GM18861 (cell line): Measurements from ENCODE around the gene SMYD3.

Experiments used
- ATAC-seq: cut with Tn5 transposase; IDR thresholded peaks from one replicate; pipeline ENCODE4 v1.9.1; 2021; ENCODE audit not compliant: unreplicated experiment

The SMYD3 gene

GRCh38 chr1:246218686-246219085 is 288.4 kb downstream of the SMYD3 start:
- ATAC-seq, result no peak

- no peak for ATAC-seq
Observed at GRCh38 chr1:246216906-246217305, 290.2 kb downstream of the SMYD3 start.

- no peak for ATAC-seq
Observed at GRCh38 chr1:246215510-246215903, 291.6 kb downstream of the SMYD3 start.

GRCh38 chr1:246214708-246215509 is 292.2 kb downstream of the SMYD3 start:
- peak; percentile 86 for ATAC-seq

- ATAC-seq, result no peak
Observed at GRCh38 chr1:246213947-246214346, 293.1 kb downstream of the SMYD3 start.

GRCh38 chr1:246213502-246213901 is 293.6 kb downstream of the SMYD3 start:
- no peak for ATAC-seq

- ATAC-seq, result no peak
Observed at GRCh38 chr1:246213036-246213435, 294.0 kb downstream of the SMYD3 start.

- ATAC-seq, result no peak
Observed at GRCh38 chr1:246212013-246212412, 295.1 kb downstream of the SMYD3 start.

- no peak for ATAC-seq
Observed at GRCh38 chr1:246210756-246211155, 296.3 kb downstream of the SMYD3 start.

GRCh38 chr1:246208105-246208504 is 299.0 kb downstream of the SMYD3 start:
- ATAC-seq, result no peak

- ATAC-seq, result no peak
Observed at GRCh38 chr1:246203180-246203579, 303.9 kb downstream of the SMYD3 start.

GRCh38 chr1:246200738-246201137 is 306.3 kb downstream of the SMYD3 start:
- ATAC-seq, result no peak

- ATAC-seq, result no peak
Observed at GRCh38 chr1:246200225-246200624, 306.9 kb downstream of the SMYD3 start.

- no peak for ATAC-seq
Observed at GRCh38 chr1:246199086-246199645, 307.9 kb downstream of the SMYD3 start.

- ATAC-seq, result no peak
Observed at GRCh38 chr1:246198115-246198816, 308.8 kb downstream of the SMYD3 start.

- no peak for ATAC-seq
Observed at GRCh38 chr1:246197076-246197475, 310.0 kb downstream of the SMYD3 start.

GRCh38 chr1:246195296-246195695 is 311.8 kb downstream of the SMYD3 start:
- no peak for ATAC-seq

GRCh38 chr1:246193537-246193936 is 313.5 kb downstream of the SMYD3 start:
- no peak for ATAC-seq

GRCh38 chr1:246189126-246189525 is 318.0 kb downstream of the SMYD3 start:
- no peak for ATAC-seq

GRCh38 chr1:246187834-246188372 is 319.2 kb downstream of the SMYD3 start:
- no peak for ATAC-seq

GRCh38 chr1:246184503-246184902 is 322.6 kb downstream of the SMYD3 start:
- no peak for ATAC-seq
